Fibroblast of lung (primary cell): ENCODE measurements around the gene IFIT2. TPM values are rescaled to one million over a fixed set of nuclear protein-coding genes. Genes with fewer than 3 reads are reported as not detected.

Experiments used
- DNase-seq, 2 donors: peaks; one replicate each; pipeline versions ENCODE4 v3.0.0 to v3.0.0-alpha.2; 2010; ENCODE audit warnings: low read depth in 2 of 2
- H2AFZ ChIP-seq: 2 replicates; pipeline ENCODE4 v1.5.1; 2012; ENCODE audit warnings: low read length, control low read depth, inconsistent platforms
- H3K27ac ChIP-seq: 2 replicates; pipeline ENCODE4 v1.5.1; 2011; ENCODE audit warnings: low read length, control low read depth; ENCODE audit not compliant: insufficient read depth
- H3K27me3 ChIP-seq: 2 replicates; pipeline ENCODE4 v1.5.1; 2011; ENCODE audit warnings: mild to moderate bottlenecking, low read length; ENCODE audit not compliant: control insufficient read depth, insufficient read depth
- H3K36me3 ChIP-seq: 2 replicates; pipeline ENCODE4 v1.5.1; 2011; ENCODE audit warnings: low read length; ENCODE audit not compliant: control insufficient read depth, insufficient read depth
- H3K4me1 ChIP-seq: 2 replicates; pipeline ENCODE4 v1.5.1; 2011; ENCODE audit warnings: low read length; ENCODE audit not compliant: control insufficient read depth, insufficient read depth; ENCODE audit errors: extremely low read depth
- H3K4me2 ChIP-seq: 2 replicates; pipeline ENCODE4 v1.5.1; 2011; ENCODE audit warnings: low read length, control low read depth; ENCODE audit not compliant: insufficient read depth; ENCODE audit errors: extremely low read depth
- H3K4me3 ChIP-seq, 4 experiments: fragments of 200-600 bp in 1 of 4; sonication (generic) in 1 of 4; replicated peaks in 1 of 4; 2 replicates each; pipeline ENCODE4 v1.5.1; 2011 to 2016; ENCODE audit warnings: low read length in 4 of 4, low read depth in 3 of 4, mild to moderate bottlenecking in 3 of 4, control low read depth in 2 of 4, inconsistent platforms in 1 of 4, mixed read lengths in 1 of 4; ENCODE audit not compliant: insufficient read depth in 1 of 4; ENCODE audit errors: control extremely low read depth in 1 of 4
- H3K79me2 ChIP-seq: 2 replicates; pipeline ENCODE4 v1.5.1; 2012; ENCODE audit warnings: mild to moderate bottlenecking, low read length, inconsistent platforms; ENCODE audit not compliant: control insufficient read depth, insufficient read depth
- H3K9ac ChIP-seq: 2 replicates; pipeline ENCODE4 v1.5.1; 2011; ENCODE audit warnings: mild to moderate bottlenecking, low read length, control low read depth; ENCODE audit not compliant: insufficient read depth
- H3K9me3 ChIP-seq: 2 replicates; pipeline ENCODE4 v1.5.1; 2012; ENCODE audit warnings: low read depth, low read length; ENCODE audit not compliant: control insufficient read depth, insufficient read depth
- H4K20me1 ChIP-seq: 2 replicates; pipeline ENCODE4 v1.5.1; 2011; ENCODE audit warnings: low read length; ENCODE audit not compliant: control insufficient read depth, insufficient read depth; ENCODE audit errors: extremely low read depth
- CTCF ChIP-seq, 2 donors: IDR thresholded peaks in 1 of 2; conservative IDR thresholded peaks in 1 of 2; 1 replicate in 1 of 2; 2 replicates in 1 of 2; pipeline ENCODE4 v1.5.1; 2011 to 2012; ENCODE audit warnings: low read length in 2 of 2, control low read depth in 1 of 2, inconsistent platforms in 1 of 2, low read depth in 1 of 2, mild to moderate bottlenecking in 1 of 2
- EZH2 ChIP-seq: IDR thresholded peaks from 2 replicates; pipeline ENCODE4 v1.5.1; 2012; ENCODE audit warnings: low read length, control low read depth, mild to moderate bottlenecking; ENCODE audit errors: missing control alignments
- polyA plus RNA-seq, 2 donors: library from polyadenylated mRNA; depleted of rRNA in 1 of 2; stranded (reverse) in 1 of 2; unstranded in 1 of 2; fragments of >200 nt; gene quantifications; 2 replicates each; pipeline ENCODE4 v1.2.1, GENCODE V29; 2011 to 2012; ENCODE audit warnings: missing spikeins in 1 of 2
- total RNA-seq: library from RNA; depleted of rRNA; stranded (reverse); fragments of >200 nt; gene quantifications from 2 replicates; pipeline ENCODE4 v1.2.1, GENCODE V29; 2014

The IFIT2 gene
- total and polyA plus RNA-seq, 2 donors (not counting 1 experiment from before 2014, with no cell fraction given), result 12.1 to 21.6 TPM

- no peaks in the 10 kb centered on the region for H3K79me2 ChIP-seq
- H3K27me3 ChIP-seq, result no peaks in the 10 kb centered on the region
Observed at GRCh38 chr10:89308266-89308665, 6.4 kb downstream of the IFIT2 start.

GRCh38 chr10:89308736-89309135 lies 6.9 kb downstream of the IFIT2 start:
- Histone ChIP-seq H2AFZ (no peak overlapping the region), H3K27me3 (no peaks in the 10 kb centered on the region), H3K36me3 (no peaks in the 10 kb centered on the region), H3K4me3 (no peak overlapping the region), H3K79me2 (no peaks in the 10 kb centered on the region), H3K9me3 (no peaks in the 10 kb centered on the region), H4K20me1 (no peaks in the 10 kb centered on the region), H3K4me2 (no peak overlapping the region), H3K4me1 (no peaks in the 10 kb centered on the region), H3K9ac (no peak overlapping the region), H3K27ac (no peak overlapping the region)
- DNase-seq, result no peak
- no peak for TF ChIP-seq EZH2
- TF ChIP-seq CTCF (conservative IDR thresholded peaks at IDR 0.05 in 1 of 2, IDR thresholded peaks at IDR 0.05 in 1 of 2; ENCODE audit: low read depth in 1 of 2, low read length in 2 of 2), result no peak

More at GRCh38 chr10:89308266-89308665, 6.4 kb downstream of the IFIT2 start:
- no peak overlapping the region for H3K9ac ChIP-seq
- no peaks in the 10 kb centered on the region for H4K20me1 ChIP-seq
- H3K9me3 ChIP-seq, result no peaks in the 10 kb centered on the region
- H3K4me2 ChIP-seq, result no peak overlapping the region
- H3K36me3 ChIP-seq, result no peaks in the 10 kb centered on the region
- TF ChIP-seq CTCF (conservative IDR thresholded peaks at IDR 0.05 in 1 of 2, IDR thresholded peaks at IDR 0.05 in 1 of 2; ENCODE audit: low read depth in 1 of 2, low read length in 2 of 2) (no peak), EZH2 (no peak)
- no peaks in the 10 kb centered on the region for H3K4me1 ChIP-seq
- H3K27ac ChIP-seq, result no peak overlapping the region
- H2AFZ ChIP-seq, result no peak overlapping the region
- no peak for DNase-seq
- H3K4me3 ChIP-seq, result no peak overlapping the region

GRCh38 chr10:89309156-89310055 lies 7.6 kb downstream of the IFIT2 start:
- no peaks in the 10 kb centered on the region for H3K4me1 ChIP-seq
- no peak overlapping the region for H3K4me2 ChIP-seq
- no peaks in the 10 kb centered on the region for H4K20me1 ChIP-seq
- no peak overlapping the region for H2AFZ ChIP-seq
- H3K79me2 ChIP-seq, result no peaks in the 10 kb centered on the region
- H3K9ac ChIP-seq, result no peak overlapping the region
- no peak for DNase-seq
- H3K27ac ChIP-seq, result no peak overlapping the region
- H3K27me3 ChIP-seq, result no peaks in the 10 kb centered on the region
- no peaks in the 10 kb centered on the region for H3K36me3 ChIP-seq
- H3K9me3 ChIP-seq, result no peaks in the 10 kb centered on the region
- TF ChIP-seq EZH2, result no peak
- no peak for TF ChIP-seq CTCF (conservative IDR thresholded peaks at IDR 0.05 in 1 of 2, IDR thresholded peaks at IDR 0.05 in 1 of 2; ENCODE audit: low read depth in 1 of 2, low read length in 2 of 2)
- no peak overlapping the region for H3K4me3 ChIP-seq
